K562 (cell line): Measurements from ENCODE around the gene HOXC11. TPM values are rescaled to one million over a fixed set of nuclear protein-coding genes. Genes with fewer than 3 reads are reported as not detected.

Source experiments
- ATAC-seq: fragments of 200-7000 bp; cut with Tn5 transposase; 3 replicates; pipeline ENCODE4 v1.9.1; 2020; ENCODE audit warnings: moderate library complexity
- BruUV-seq: library from RNA; stranded (reverse); fragments of 400-500 nt; replicated peaks from 2 replicates; lab custom pipeline; 2021; lab: Mats Ljungman, UMichigan
- CTCF ChIA-PET: fragments of 300-600 bp; formaldehyde crosslinking; extraction: SDS; loops from one replicate; lab custom pipeline; 2021; ENCODE audit warnings: low intra/inter-chr PET ratio; lab: Yijun Ruan, JAX
- POLR2A ChIA-PET: fragments of 300-600, 350-650 bp; sonication (Branson Sonifier 250); formaldehyde crosslinking; extraction: SDS; loops from one replicate; lab custom pipeline; 2021; ENCODE audit warnings: antibody characterized with exemption, inconsistent platforms; lab: Yijun Ruan, JAX
- DNase-seq, 4 experiments: peaks; one replicate each; pipeline versions ENCODE4 v3.0.0 to v3.0.0-alpha.2; 2011 to 2018; ENCODE audit warnings: low spot score in 3 of 4, mixed read lengths in 3 of 4; ENCODE audit errors: extremely low read depth in 1 of 4
- FAIRE-seq: peaks from 2 replicates; lab custom pipeline; 2011; peaks lifted over from hg19 to GRCh38; lab: Jason Lieb, UNC
- H2AFZ ChIP-seq: 2 replicates; pipeline ENCODE4 v1.6.0; 2011; ENCODE audit warnings: low read depth, low read length, control low read depth, inconsistent platforms
- H3K27ac ChIP-seq: fragments of 200-600 bp; 3 replicates; pipeline ENCODE4 v1.8.0; 2011; ENCODE audit warnings: low read depth, mild to moderate bottlenecking, control low read depth, inconsistent platforms, low read length, moderate library complexity, mixed read lengths; ENCODE audit errors: extremely low read depth
- H3K27me3 ChIP-seq, 2 experiments: fragments of 300-600 bp in 1 of 2; 2 replicates in 1 of 2; 3 replicates in 1 of 2; pipeline versions ENCODE4 v1.6.0 to v1.8.0; 2011; ENCODE audit warnings: inconsistent platforms in 2 of 2, low read length in 2 of 2, mild to moderate bottlenecking in 1 of 2, mixed read lengths in 1 of 2, moderate library complexity in 1 of 2; ENCODE audit not compliant: control insufficient read depth in 2 of 2, insufficient read depth in 2 of 2
- H3K36me3 ChIP-seq: fragments of 300-600 bp; 3 replicates; pipeline ENCODE4 v1.8.0; 2011; ENCODE audit warnings: mild to moderate bottlenecking, low read length, inconsistent platforms; ENCODE audit not compliant: control insufficient read depth, insufficient read depth
- H3K4me1 ChIP-seq, 2 experiments: fragments of 200-600 bp in 1 of 2; replicated peaks in 1 of 2; 2 replicates in 1 of 2; 3 replicates in 1 of 2; pipeline versions ENCODE4 v1.5.1 to v1.8.0; 2011; ENCODE audit warnings: inconsistent platforms in 2 of 2, low read length in 2 of 2, mild to moderate bottlenecking in 1 of 2, mixed read lengths in 1 of 2, moderate library complexity in 1 of 2; ENCODE audit not compliant: control insufficient read depth in 2 of 2, insufficient read depth in 2 of 2
- H3K4me2 ChIP-seq: 2 replicates; pipeline ENCODE4 v1.6.1; 2011; ENCODE audit warnings: low read length, control low read depth, inconsistent platforms, mixed read lengths; ENCODE audit not compliant: insufficient read depth
- H3K4me3 ChIP-seq: fragments of 200-600 bp; sonication (generic), shearing (Covaris generic); 2 replicates; pipeline ENCODE4 v1.5.1; 2016; ENCODE audit warnings: control low read depth, inconsistent platforms
- H3K79me2 ChIP-seq: fragments of 200-600 bp; 3 replicates; pipeline ENCODE4 v1.8.0; 2011; ENCODE audit warnings: low read length, inconsistent platforms; ENCODE audit not compliant: control insufficient read depth, insufficient read depth
- H3K9ac ChIP-seq, 2 experiments: 2 replicates each; pipeline versions ENCODE4 v1.6.0 to v1.6.1; 2011; ENCODE audit warnings: low read depth in 2 of 2, low read length in 2 of 2, control low read depth in 1 of 2, inconsistent platforms in 1 of 2, mild to moderate bottlenecking in 1 of 2, mixed read lengths in 1 of 2; ENCODE audit not compliant: insufficient read depth in 1 of 2
- H3K9me1 ChIP-seq: one replicate; pipeline ENCODE4 v1.6.0; 2011; ENCODE audit warnings: inconsistent platforms, mild to moderate bottlenecking, low read length, moderate library complexity; ENCODE audit not compliant: control insufficient read depth, insufficient read depth
- H3K9me3 ChIP-seq: replicated peaks from 2 replicates; pipeline ENCODE4 v1.5.1; 2011; ENCODE audit warnings: low read depth, low read length, inconsistent platforms; ENCODE audit not compliant: control insufficient read depth, insufficient read depth
- H4K20me1 ChIP-seq: replicated peaks from 2 replicates; pipeline ENCODE4 v1.6.1; 2011; ENCODE audit warnings: low read length, inconsistent platforms, mixed read lengths; ENCODE audit not compliant: control insufficient read depth, insufficient read depth
- CC2D1A ChIP-seq: fragments of 450-650 bp; IDR thresholded peaks from 2 replicates; pipeline ENCODE4 v1.6.1; 2017; ENCODE audit warnings: mild to moderate bottlenecking
- PATZ1 ChIP-seq: fragments of 250-450 bp; sonication (Bioruptor Pico); IDR thresholded peaks from 2 replicates; pipeline ENCODE4 v1.5.0; 2020; ENCODE audit warnings: mild to moderate bottlenecking, borderline replicate concordance
- RB1 ChIP-seq: fragments of 450-650 bp; IDR thresholded peaks from 2 replicates; pipeline ENCODE4 v1.6.1; 2017; ENCODE audit warnings: low read depth, mild to moderate bottlenecking
- SAP30 ChIP-seq: fragments of 200-600 bp; sonication (generic); IDR thresholded peaks from 2 replicates; pipeline ENCODE4 v1.6.1; 2012; ENCODE audit warnings: borderline replicate concordance, low read depth, mild to moderate bottlenecking, moderate library complexity, low read length, control low read depth, inconsistent platforms; ENCODE audit not compliant: insufficient read depth, poor library complexity, severe bottlenecking
- ZNF239 ChIP-seq: fragments of 250-450 bp; sonication (Bioruptor Pico); IDR thresholded peaks from 2 replicates; pipeline ENCODE4 v1.4.0; 2020; ENCODE audit warnings: mild to moderate bottlenecking
- ZNF766 ChIP-seq: fragments of 200-800 bp; sonication (Bioruptor generic); conservative IDR thresholded peaks from 2 replicates; pipeline ENCODE4 v1.6.1; 2016; ENCODE audit warnings: missing genetic modification characterization, missing compliant biosample characterization
- WGBS: fragments of 100-300 bp; shearing (Covaris generic); methylation state at CpG from one replicate; pipeline ENCODE4 v1.1.6; 2016; ENCODE audit warnings: low coverage, mixed read lengths; ENCODE audit not compliant: insufficient coverage; ENCODE audit errors: missing lambda C conversion rate; 5-methylcytosine and 5-hydroxymethylcytosine counted together
- in situ Hi-C: fragments of 300-500 bp; cut with MboI; formaldehyde crosslinking; loops from 4 replicates; pipeline ENCODE4 v1.15.0; 2018; ENCODE audit warnings: inconsistent platforms, mixed read lengths
- intact Hi-C: fragments of 100-400 bp; cut with micrococcal nuclease; formaldehyde crosslinking; loops from 2 replicates; pipeline ENCODE4 v1.14.2; 2022
- polyA plus RNA-seq, 8 experiments: library from polyadenylated mRNA; depleted of rRNA in 4 of 8; stranded (reverse) in 5 of 8; unstranded in 3 of 8; fragments of >200 nt; fragmentation: Nextera tagmentation in 2 of 8; fragmentation: Illumina TruSeq in 1 of 8; extraction: Ambion mirVana in 2 of 8; extraction: Trizol in 1 of 8; gene quantifications; 2 replicates each; pipeline versions ENCODE4 v1.2.1 to v1.2.3, GENCODE V29; 2011 to 2014; ENCODE audit warnings: inconsistent platforms in 1 of 8, missing spikeins in 1 of 8
- total RNA-seq, 7 experiments: library from RNA; depleted of rRNA in 6 of 7; stranded (reverse); fragments of >200 nt in 6 of 7; fragmentation: Illumina TruSeq in 2 of 7; extraction: Trizol in 2 of 7; gene quantifications; 2 replicates each; pipeline versions ENCODE4 v1.2.1 to v1.2.3, GENCODE V29; 2011 to 2021; ENCODE audit warnings: low replicate concordance in 1 of 7

The HOXC11 gene
- total and polyA plus RNA-seq, 9 of the 15 experiments (the other 6 are each of a cell fraction or from before 2014, with no cell fraction given): not detected

- DNase-seq (no peak), ATAC-seq (no peak), FAIRE-seq (no peak)
- no TSS peak for BruUV-seq
- WGBS: 13% methylated on average over 9 of the region's 25 CpGs
- no peaks in the 10 kb centered on the region for H3K9me1 ChIP-seq
- H3K36me3 ChIP-seq: no peaks in the 10 kb centered on the region
- POLR2A ChIA-PET: interaction anchor here (0.6 kb wide), 2 partner anchors 50 to 1630 kb away, joined by 3 read pairs; no protein-coding TSS in a partner anchor
- intact Hi-C loops (no loop called here), in situ Hi-C loops (no loop called here)
- peaks cover 44 to 64% of the 10 kb centered on the region in 2 experiments; a peak in 4 of 5 replicates for H3K27me3 ChIP-seq
- peaks cover 2 to 25% of the 10 kb centered on the region in 2 experiments; a peak in 2 of 5 replicates for H3K4me1 ChIP-seq
- H3K9me3 ChIP-seq: no peaks in the 10 kb centered on the region
- no peaks in the 10 kb centered on the region for H3K79me2 ChIP-seq
- H2AFZ ChIP-seq: no peak overlapping the region
- no peak overlapping the region for H3K27ac ChIP-seq
- peaks cover 5% of the 10 kb centered on the region; the same call in 1 of the 2 replicates for H4K20me1 ChIP-seq
- no peak for TF ChIP-seq ZNF239
- no peak for TF ChIP-seq CC2D1A
- TF ChIP-seq RB1: no peak
- no peak for TF ChIP-seq PATZ1 (CRISPR knock-in tag)
- no peak for TF ChIP-seq SAP30
- no peak for TF ChIP-seq ZNF766
- CTCF ChIA-PET: no interaction called here
- no peak overlapping the region for H3K4me2 ChIP-seq
- no peak overlapping the region for H3K9ac ChIP-seq
- no peak overlapping the region for H3K4me3 ChIP-seq
These were observed 2.1 kb downstream of the HOXC11 start for GRCh38 chr12:53975064-53975471.
